ENCODE results near the gene THSD4. TPM values are rescaled to one million over a fixed set of nuclear protein-coding genes. Genes with fewer than 3 reads are reported as not detected.

The THSD4 gene
- total RNA-seq, 4 donors from 2014 or later, result 39.4 to 232 (median 127) TPM

- intact Hi-C loops (cut with DNase I), result no loop called here
- DNase-seq, result no peak
- H3K9me3 ChIP-seq, result no peaks in the 10 kb centered on the region
- TF ChIP-seq CTCF (IDR thresholded peaks at IDR 0.05) (no peak), POLR2A (IDR thresholded peaks at IDR 0.05) (no peak)
- no peak overlapping the region for H3K4me3 ChIP-seq
- H3K36me3 ChIP-seq, result peaks cover 0 to 95% (median 19%) of the 10 kb centered on the region in 3 donors
- H3K27me3 ChIP-seq, result no peaks in the 10 kb centered on the region
- H3K27ac ChIP-seq, result no peak overlapping the region
- peaks cover 0 to 6% (median 0%) of the 10 kb centered on the region in 3 donors for H3K4me1 ChIP-seq
Observed at GRCh38 chr15:71754660-71755059, 639.4 kb downstream of the THSD4 start.

GRCh38 chr15:71755092-71755970, 640.1 kb downstream of the THSD4 start:
- Histone ChIP-seq H3K9me3 (peaks cover 0 to 4% (median 3%) of the 10 kb centered on the region in 3 donors), H3K27ac (no peak overlapping the region), H3K36me3 (peaks cover 0 to 95% (median 12%) of the 10 kb centered on the region in 3 donors), H3K27me3 (no peaks in the 10 kb centered on the region), H3K4me1 (peaks cover 0 to 6% (median 0%) of the 10 kb centered on the region in 3 donors), H3K4me3 (no peak overlapping the region)
- DNase-seq, result no peak
- WGBS, 2 donors, result 64 to 71% methylated on average over 4 of the region's 4 CpGs
- intact Hi-C loops (cut with DNase I), result no loop called here
- TF ChIP-seq POLR2A (IDR thresholded peaks at IDR 0.05) (no peak), CTCF (IDR thresholded peaks at IDR 0.05) (no peak)

GRCh38 chr15:71756599-71757352, 641.5 kb downstream of the THSD4 start:
- no peaks in the 10 kb centered on the region for H3K27me3 ChIP-seq
- no peak overlapping the region for H3K27ac ChIP-seq
- intact Hi-C loops (cut with DNase I), result no loop called here
- 72 to 82% methylated on average over 8 of the region's 8 CpGs for WGBS, 2 donors
- H3K4me3 ChIP-seq, result no peak overlapping the region
- peaks cover 0 to 95% (median 11%) of the 10 kb centered on the region in 3 donors for H3K36me3 ChIP-seq
- no peak for TF ChIP-seq POLR2A (IDR thresholded peaks at IDR 0.05)
- DNase-seq, result no peak
- peaks cover 0 to 8% (median 6%) of the 10 kb centered on the region in 3 donors for H3K9me3 ChIP-seq
- peaks cover 0 to 5% (median 0%) of the 10 kb centered on the region in 3 donors for H3K4me1 ChIP-seq

GRCh38 chr15:71757741-71758530, 642.7 kb downstream of the THSD4 start:
- peaks cover 0 to 8% (median 6%) of the 10 kb centered on the region in 3 donors for H3K9me3 ChIP-seq
- TF ChIP-seq POLR2A (IDR thresholded peaks at IDR 0.05) (no peak), CTCF (IDR thresholded peaks at IDR 0.05) (no peak)
- intact Hi-C loops (cut with DNase I), result no loop called here
- H3K27ac ChIP-seq, result no peak overlapping the region
- no peaks in the 10 kb centered on the region for H3K4me1 ChIP-seq
- no peaks in the 10 kb centered on the region for H3K27me3 ChIP-seq
- 76 to 92% methylated on average over 6 to 11 of the region's 13 CpGs for WGBS, 2 donors
- DNase-seq, result no peak
- H3K36me3 ChIP-seq, result peaks cover 0 to 93% (median 11%) of the 10 kb centered on the region in 3 donors
- no peak overlapping the region for H3K4me3 ChIP-seq

- TF ChIP-seq POLR2A (IDR thresholded peaks at IDR 0.05) (no peak), CTCF (IDR thresholded peaks at IDR 0.05) (no peak)
- H3K27me3 ChIP-seq, result no peaks in the 10 kb centered on the region
- H3K4me3 ChIP-seq, result no peak overlapping the region
- intact Hi-C loops (cut with DNase I), result no loop called here
- H3K9me3 ChIP-seq, result peaks cover 0 to 8% (median 6%) of the 10 kb centered on the region in 3 donors
- H3K27ac ChIP-seq, result no peak overlapping the region
- DNase-seq, result no peak
- peaks cover 0 to 93% (median 11%) of the 10 kb centered on the region in 3 donors for H3K36me3 ChIP-seq
- H3K4me1 ChIP-seq, result no peaks in the 10 kb centered on the region
- 85 to 93% methylated on average over 2 of the region's 2 CpGs for WGBS, 2 donors
Observed at GRCh38 chr15:71758711-71759110, 643.4 kb downstream of the THSD4 start.
